H1 (cell line): ENCODE results near the gene RRM2. TPM values are rescaled to one million over a fixed set of nuclear protein-coding genes. Genes with fewer than 3 reads are reported as not detected.

ENCODE experiments used
- CTCF ChIA-PET: fragments of 300-600 bp; sonication (Branson Sonifier 250); formaldehyde crosslinking; loops from one replicate; lab custom pipeline; 2021; ENCODE audit not compliant: partially characterized antibody; lab: Charles Lee
- POLR2A ChIA-PET: fragments of 300-600 bp; sonication (Branson Sonifier 250); formaldehyde crosslinking; loops from one replicate; lab custom pipeline; 2021; ENCODE audit warnings: inconsistent platforms; ENCODE audit not compliant: partially characterized antibody; lab: Charles Lee
- DNase-seq, 2 experiments: peaks; one replicate each; pipeline versions ENCODE4 v3.0.0 to v3.0.0-alpha.2; 2010 to 2022; ENCODE audit warnings: low spot score in 2 of 2, low read depth in 1 of 2, mixed read lengths in 1 of 2
- FAIRE-seq: peaks from 2 replicates; lab custom pipeline; 2011; peaks lifted over from hg19 to GRCh38; lab: Jason Lieb, UNC
- H2AFZ ChIP-seq: 2 replicates; pipeline ENCODE4 v1.8.1; 2012; ENCODE audit warnings: low read length, inconsistent platforms
- H2AK5ac ChIP-seq: 2 replicates; pipeline ENCODE4 v1.6.1; 2013; ENCODE audit warnings: low read depth, low read length
- H2BK120ac ChIP-seq: replicated peaks from 2 replicates; pipeline ENCODE3; 2013; ENCODE audit warnings: low read depth, low read length, inconsistent platforms
- H2BK12ac ChIP-seq: 2 replicates; pipeline ENCODE4 v1.6.1; 2013; ENCODE audit warnings: low read depth, low read length
- H2BK15ac ChIP-seq: 2 replicates; pipeline ENCODE4 v1.6.1; 2013; ENCODE audit warnings: low read length
- H2BK20ac ChIP-seq: 2 replicates; pipeline ENCODE4 v1.6.1; 2013; ENCODE audit warnings: low read length
- H2BK5ac ChIP-seq: 2 replicates; pipeline ENCODE4 v1.6.1; 2013; ENCODE audit warnings: low read depth, low read length
- H3K14ac ChIP-seq: 2 replicates; pipeline ENCODE4 v1.6.1; 2013; ENCODE audit warnings: inconsistent platforms; ENCODE audit not compliant: insufficient read length
- H3K18ac ChIP-seq: 2 replicates; pipeline ENCODE4 v1.6.1; 2013; ENCODE audit warnings: low read length; ENCODE audit errors: extremely low read depth
- H3K23ac ChIP-seq: 2 replicates; pipeline ENCODE4 v1.6.1; 2013; ENCODE audit warnings: inconsistent platforms; ENCODE audit not compliant: insufficient read length
- H3K23me2 ChIP-seq: 2 replicates; pipeline ENCODE4 v1.6.1; 2013; ENCODE audit warnings: low read depth, low read length
- H3K27ac ChIP-seq: 2 replicates; pipeline ENCODE4 v1.6.1; 2011; ENCODE audit warnings: low read depth, low read length, inconsistent platforms
- H3K27me3 ChIP-seq, 4 experiments: replicated peaks in 1 of 4; 1 replicate in 1 of 4; 2 replicates in 3 of 4; pipeline versions ENCODE4 v1.6.1 to v1.8.1; 2011 to 2013; ENCODE audit warnings: low read length in 3 of 4, mild to moderate bottlenecking in 3 of 4, inconsistent platforms in 2 of 4, mixed read lengths in 2 of 4, moderate library complexity in 1 of 4; ENCODE audit not compliant: control insufficient read depth in 3 of 4, insufficient read depth in 3 of 4; ENCODE audit errors: extremely low read depth in 1 of 4
- H3K36me3 ChIP-seq, 4 experiments: 2 replicates each; pipeline versions ENCODE4 v1.6.1 to v1.8.1; 2011 to 2013; ENCODE audit warnings: mild to moderate bottlenecking in 4 of 4, low read length in 3 of 4, moderate library complexity in 2 of 4, control low read depth in 1 of 4, inconsistent platforms in 1 of 4; ENCODE audit not compliant: insufficient read depth in 4 of 4, control insufficient read depth in 2 of 4
- H3K4ac ChIP-seq: replicated peaks from 2 replicates; pipeline ENCODE3; 2013; ENCODE audit warnings: low read length, low read depth, mixed read lengths, inconsistent platforms; ENCODE audit not compliant: insufficient read length
- H3K4me1 ChIP-seq, 4 experiments: replicated peaks in 1 of 4; 1 replicate in 1 of 4; 2 replicates in 3 of 4; pipeline versions ENCODE4 v1.6.1 to v1.8.1; 2011 to 2013; ENCODE audit warnings: low read length in 3 of 4, inconsistent platforms in 2 of 4, mixed read lengths in 1 of 4; ENCODE audit not compliant: insufficient read depth in 4 of 4, control insufficient read depth in 3 of 4
- H3K4me2 ChIP-seq, 2 experiments: 2 replicates each; pipeline versions ENCODE4 v1.6.1 to v1.8.1; 2011 to 2013; ENCODE audit warnings: low read depth in 2 of 2, low read length in 2 of 2, control low read depth in 1 of 2, inconsistent platforms in 1 of 2, mild to moderate bottlenecking in 1 of 2; ENCODE audit not compliant: insufficient read depth in 1 of 2
- H3K4me3 ChIP-seq, 4 experiments: fragments of 200-600, 300-600 bp in 1 of 4; sonication (generic), shearing (Covaris generic), sonication (Bioruptor Twin) in 1 of 4; 2 replicates each; pipeline versions ENCODE4 v1.5.1 to v1.8.1; 2011 to 2016; ENCODE audit warnings: low read length in 4 of 4, low read depth in 3 of 4, control low read depth in 2 of 4, inconsistent platforms in 2 of 4, mild to moderate bottlenecking in 2 of 4, mixed read lengths in 1 of 4, moderate library complexity in 1 of 4; ENCODE audit not compliant: insufficient read depth in 2 of 4; ENCODE audit errors: extremely low read depth in 1 of 4
- H3K56ac ChIP-seq: replicated peaks from 2 replicates; pipeline ENCODE3; 2013; ENCODE audit warnings: low read depth, mild to moderate bottlenecking, mixed read lengths, low read length, inconsistent platforms; ENCODE audit not compliant: insufficient read length
- H3K79me1 ChIP-seq: 2 replicates; pipeline ENCODE4 v1.6.1; 2013; ENCODE audit warnings: low read depth, low read length, control low read depth
- H3K79me2 ChIP-seq, 2 experiments: 2 replicates each; pipeline versions ENCODE4 v1.6.1 to v1.8.1; 2012 to 2013; ENCODE audit warnings: low read length in 2 of 2, mild to moderate bottlenecking in 2 of 2, inconsistent platforms in 1 of 2; ENCODE audit not compliant: insufficient read depth in 2 of 2, control insufficient read depth in 1 of 2
- H3K9ac ChIP-seq, 4 experiments: replicated peaks in 1 of 4; 1 replicate in 1 of 4; 2 replicates in 3 of 4; pipeline versions ENCODE4 v1.6.1 to v1.8.1; 2011 to 2013; ENCODE audit warnings: low read depth in 3 of 4, low read length in 3 of 4, control low read depth in 2 of 4, mild to moderate bottlenecking in 2 of 4, moderate library complexity in 2 of 4, inconsistent platforms in 1 of 4; ENCODE audit errors: extremely low read depth in 1 of 4
- H3K9me3 ChIP-seq, 2 experiments: 2 replicates each; pipeline versions ENCODE4 v1.6.1 to v1.8.1; 2012 to 2013; ENCODE audit warnings: mild to moderate bottlenecking in 2 of 2, moderate library complexity in 2 of 2, control low read depth in 1 of 2, inconsistent platforms in 1 of 2, low read depth in 1 of 2, low read length in 1 of 2, mixed read lengths in 1 of 2; ENCODE audit not compliant: insufficient read depth in 2 of 2
- H4K20me1 ChIP-seq, 2 experiments: replicated peaks in 1 of 2; 2 replicates each; pipeline versions ENCODE3 to v1.8.1; 2011 to 2013; ENCODE audit warnings: inconsistent platforms in 2 of 2, low read length in 2 of 2, mild to moderate bottlenecking in 1 of 2; ENCODE audit not compliant: insufficient read depth in 2 of 2, control insufficient read depth in 1 of 2
- H4K5ac ChIP-seq: 2 replicates; pipeline ENCODE4 v1.6.1; 2013; ENCODE audit warnings: low read length, low read depth, mixed read lengths, inconsistent platforms; ENCODE audit not compliant: insufficient read length
- H4K8ac ChIP-seq: 2 replicates; pipeline ENCODE4 v1.8.0; 2013; ENCODE audit warnings: mild to moderate bottlenecking, moderate library complexity, low read length, inconsistent platforms; ENCODE audit not compliant: insufficient read depth; ENCODE audit errors: extremely low read depth
- H4K91ac ChIP-seq: replicated peaks from 2 replicates; pipeline ENCODE3; 2013; ENCODE audit warnings: low read length, mixed read lengths, inconsistent platforms; ENCODE audit not compliant: insufficient read length
- ASH2L ChIP-seq: fragments of 200-600, 300-600 bp; sonication (generic); IDR thresholded peaks from one replicate; pipeline ENCODE4 v1.7.1; 2017; ENCODE audit warnings: low read length
- ATF3 ChIP-seq: IDR thresholded peaks from 2 replicates; pipeline ENCODE4 v1.6.1; 2011; ENCODE audit warnings: low read depth, mild to moderate bottlenecking, low read length; ENCODE audit not compliant: insufficient read depth
- CBX5 ChIP-seq: fragments of 300-800, 300-1000 bp; sonication (generic); IDR thresholded peaks from 2 replicates; pipeline ENCODE4 v1.7.1; 2016; ENCODE audit warnings: antibody characterized with exemption, low read length, low read depth
- CTBP2 ChIP-seq: IDR thresholded peaks from 2 replicates; pipeline ENCODE4 v1.7.0; 2011; ENCODE audit warnings: borderline replicate concordance, mild to moderate bottlenecking, moderate library complexity, mixed read lengths, low read length; ENCODE audit not compliant: insufficient read depth, insufficient read length
- EP300 ChIP-seq, 2 experiments: IDR thresholded peaks; 1 replicate in 1 of 2; 2 replicates in 1 of 2; pipeline ENCODE4 v1.6.1; 2011 to 2012; ENCODE audit warnings: low read depth in 2 of 2, low read length in 2 of 2, mild to moderate bottlenecking in 2 of 2, borderline replicate concordance in 1 of 2, inconsistent platforms in 1 of 2, moderate library complexity in 1 of 2
- FOSL1 ChIP-seq: IDR thresholded peaks from 2 replicates; pipeline ENCODE4 v1.6.1; 2011; ENCODE audit warnings: mild to moderate bottlenecking, low read depth, low read length, moderate library complexity; ENCODE audit not compliant: insufficient read depth
- GTF2F1 ChIP-seq: IDR thresholded peaks from 2 replicates; pipeline ENCODE4 v1.6.1; 2012; ENCODE audit warnings: low read depth, low read length, improper control_type of control experiment, borderline replicate concordance
- KDM5A ChIP-seq: fragments of 200-600 bp; IDR thresholded peaks from 2 replicates; pipeline ENCODE4 v1.7.1; 2012; ENCODE audit warnings: mild to moderate bottlenecking, low read length, inconsistent platforms, mixed read lengths
- NANOG ChIP-seq: IDR thresholded peaks from 2 replicates; pipeline ENCODE4 v1.6.1; 2011; ENCODE audit warnings: low read length, low read depth, mild to moderate bottlenecking, inconsistent platforms; ENCODE audit not compliant: insufficient read depth, poor library complexity, severe bottlenecking
- PHF8 ChIP-seq: fragments of 200-600 bp; sonication (generic); conservative IDR thresholded peaks from 2 replicates; pipeline ENCODE4 v1.7.1; 2012; ENCODE audit warnings: low read depth, mild to moderate bottlenecking, inconsistent platforms, low read length, moderate library complexity
- SP1 ChIP-seq: IDR thresholded peaks from 2 replicates; pipeline ENCODE4 v1.6.1; 2011; ENCODE audit warnings: low read depth, low read length
- TEAD4 ChIP-seq: IDR thresholded peaks from 2 replicates; pipeline ENCODE4 v1.6.1; 2012; ENCODE audit warnings: low read depth, low read length, inconsistent platforms, mixed read lengths
- YY1 ChIP-seq: IDR thresholded peaks from 2 replicates; pipeline ENCODE4 v1.6.1; 2011; ENCODE audit warnings: low read depth, mild to moderate bottlenecking, low read length
- WGBS, 2 experiments: shearing (Covaris generic) in 1 of 2; methylation state at CpG; one replicate each; pipeline versions ENCODE4 v1.1.6 to v1.1.7; 2013 to 2015; ENCODE audit warnings: low lambda C conversion rate in 2 of 2, mixed read lengths in 2 of 2, inconsistent platforms in 1 of 2, low coverage in 1 of 2, missing lambda C conversion rate in 1 of 2; ENCODE audit not compliant: insufficient replicate concordance in 2 of 2, insufficient coverage in 1 of 2, insufficient read length in 1 of 2; ENCODE audit errors: extremely low coverage in 1 of 2, missing lambda C conversion rate in 1 of 2; 5-methylcytosine and 5-hydroxymethylcytosine counted together
- polyA plus RNA-seq, 7 experiments: library from polyadenylated mRNA; depleted of rRNA in 3 of 7; stranded (reverse) in 5 of 7; unstranded in 2 of 7; fragments of >200 nt in 5 of 7; fragments of 200-250 nt in 2 of 7; gene quantifications; 1 replicate in 5 of 7; 2 replicates in 1 of 7; 4 replicates in 1 of 7; pipeline versions ENCODE4 v1.2.1 to v1.2.3, GENCODE V29; 2011 to 2013; ENCODE audit warnings: missing spikeins in 2 of 7, mixed read lengths in 2 of 7
- total RNA-seq: library from RNA; stranded (reverse); fragmentation: NEBNext Ultra II Directional; extraction: Animal tissue kit (Norgen Biotek cat#: 25700); gene quantifications from 2 replicates; pipeline ENCODE4 v1.2.1, GENCODE V29; 2021

RRM2 gene
- total and polyA plus RNA-seq, 2 of the 8 experiments (the other 6 are each of a cell fraction or from before 2014, with no cell fraction given): 37.7 to 215 TPM

- H3K4ac ChIP-seq: no peak overlapping the region
- no peak overlapping the region for H2BK20ac ChIP-seq
- H3K56ac ChIP-seq: no peak overlapping the region
- H4K91ac ChIP-seq: no peak overlapping the region
- no peaks in the 10 kb centered on the region for H4K20me1 ChIP-seq
- no peak overlapping the region for H2BK12ac ChIP-seq
- H3K18ac ChIP-seq: no peak overlapping the region
- no peak for DNase-seq
- H3K27me3 ChIP-seq: peaks cover 14 to 32% (median 25%) of the 10 kb centered on the region in 4 experiments
- ChIA-PET POLR2A (interaction anchor here (1.3 to 1.5 kb wide), 2 partner anchors 18 to 35 kb away, joined by 3 to 5 read pairs; partner anchors contain the start of gene KLF11), CTCF (interaction anchor here (1.0 to 20.0 kb wide), 5 partner anchors 16 to 358 kb away, joined by 3 to 429 read pairs (median 7); no protein-coding TSS in a partner anchor)
- no peak overlapping the region for H3K23ac ChIP-seq
- TF ChIP-seq SP1 (no peak), ATF3 (no peak), KDM5A (no peak), TEAD4 (no peak), CBX5 (no peak), FOSL1 (no peak), ASH2L (no peak), YY1 (no peak), EP300 (IDR thresholded peaks at IDR 0.05; ENCODE audit: borderline replicate concordance in 1 of 2, low read depth in 2 of 2, low read length in 2 of 2) (no peak), PHF8 (no peak), CTBP2 (no peak), NANOG (no peak), GTF2F1 (no peak)
- FAIRE-seq: no peak
- peaks cover 10% of the 10 kb centered on the region; the same call in 1 of the 2 replicates for H3K23me2 ChIP-seq
- 95% methylated on average over 6 of the region's 7 CpGs; no CpG with 5 or more reads in 1 of the 2 experiments for WGBS, 2 experiments
- no peak overlapping the region for H3K4me3 ChIP-seq
- H3K79me1 ChIP-seq: no peaks in the 10 kb centered on the region
- no peaks in the 10 kb centered on the region for H3K9me3 ChIP-seq
- no peak overlapping the region for H3K27ac ChIP-seq
- no peak overlapping the region for H3K9ac ChIP-seq
- H2BK5ac ChIP-seq: no peak overlapping the region
- no peak overlapping the region; the same call in 1 of the 2 replicates for H2BK15ac ChIP-seq
- no peak overlapping the region for H3K14ac ChIP-seq
- H4K5ac ChIP-seq: no peak overlapping the region
- H2BK120ac ChIP-seq: no peak overlapping the region
- no peaks in the 10 kb centered on the region for H3K36me3 ChIP-seq
- peaks cover 2 to 13% (median 9%) of the 10 kb centered on the region in 4 experiments; a peak in 4 of 7 replicates for H3K4me1 ChIP-seq
- no peak overlapping the region; a peak in 1 of 4 replicates for H3K4me2 ChIP-seq
- peak overlapping the region; percentile 15; the same call in 1 of the 2 replicates for H2AK5ac ChIP-seq
- no peaks in the 10 kb centered on the region for H3K79me2 ChIP-seq
- no peak overlapping the region for H4K8ac ChIP-seq
- no peak overlapping the region for H2AFZ ChIP-seq
These were observed 44.5 kb upstream of the RRM2 start for GRCh38 chr2:10078001-10078400.
